Epithelial cell of proximal tubule (primary cell): ENCODE data around the gene MLLT3. TPM values are rescaled to one million over a fixed set of nuclear protein-coding genes. Genes with fewer than 3 reads are reported as not detected.

Experiments used
- DNase-seq: peaks from one replicate; pipeline ENCODE4 v3.0.0-alpha.2; 2011; ENCODE audit warnings: low read depth
- H3K4me3 ChIP-seq: 2 replicates; pipeline ENCODE4 v1.5.1; 2011; ENCODE audit warnings: low read depth, mild to moderate bottlenecking, low read length
- CTCF ChIP-seq: conservative IDR thresholded peaks from 2 replicates; pipeline ENCODE4 v1.5.1; 2012; ENCODE audit warnings: low read depth, mild to moderate bottlenecking, low read length
- total RNA-seq: library from RNA; depleted of rRNA; stranded (reverse); fragments of >200 nt; gene quantifications from 2 replicates; pipeline ENCODE4 v1.2.3, GENCODE V29; 2015

MLLT3 gene
- total RNA-seq, 1 donor from 2014 or later = 29.3 TPM

GRCh38 chr9:20509466-20509865, 112.8 kb downstream of the MLLT3 start:
- TF ChIP-seq CTCF = no peak
- DNase-seq = no peak
- no peak overlapping the region for H3K4me3 ChIP-seq

GRCh38 chr9:20508242-20508641, 114.1 kb downstream of the MLLT3 start:
- no peak for DNase-seq
- H3K4me3 ChIP-seq = no peak overlapping the region
- no peak for TF ChIP-seq CTCF

- no peak for DNase-seq
- TF ChIP-seq CTCF = no peak
- no peak overlapping the region for H3K4me3 ChIP-seq
Measured at GRCh38 chr9:20507431-20507830, 114.9 kb downstream of the MLLT3 start.

- no peak for TF ChIP-seq CTCF
- DNase-seq = no peak
- no peak overlapping the region for H3K4me3 ChIP-seq
Measured at GRCh38 chr9:20506099-20506900, 116.0 kb downstream of the MLLT3 start.

GRCh38 chr9:20505574-20505973, 116.7 kb downstream of the MLLT3 start:
- no peak for TF ChIP-seq CTCF
- no peak for DNase-seq
- no peak overlapping the region for H3K4me3 ChIP-seq

- no peak for DNase-seq
- TF ChIP-seq CTCF = no peak
- no peak overlapping the region for H3K4me3 ChIP-seq
Measured at GRCh38 chr9:20504930-20505329, 117.4 kb downstream of the MLLT3 start.

- no peak overlapping the region for H3K4me3 ChIP-seq
- DNase-seq = no peak
- no peak for TF ChIP-seq CTCF
Measured at GRCh38 chr9:20500101-20500500, 122.2 kb downstream of the MLLT3 start.
